GM12875 (cell line): ENCODE measurements around the gene POLG2.

Experiments used
- H3K4me3 ChIP-seq: one replicate; pipeline ENCODE4 v1.5.1; 2011; ENCODE audit warnings: low read depth, low read length, control low read depth
- CTCF ChIP-seq: IDR thresholded peaks from 2 replicates; pipeline ENCODE4 v1.5.1; 2011; ENCODE audit warnings: low read depth, mild to moderate bottlenecking, control low read depth, inconsistent platforms, low read length, moderate library complexity, borderline replicate concordance; ENCODE audit not compliant: insufficient read depth

Gene POLG2

GRCh38 chr17:64506576-64507412 lies 9.9 kb upstream of the POLG2 start, which contains the start of gene CEP95:
TSS of gene CEP95 (plus strand) at chr17:64506977. CDS start at chr17:64507098, 121 bp downstream.
- peak within 1 kb of the TSS; percentile 80 for H3K4me3 ChIP-seq
- no peak for TF ChIP-seq CTCF

- TF ChIP-seq CTCF: no peak
- H3K4me3 ChIP-seq: peak within 1 kb of the TSS; percentile 80
Observed at GRCh38 chr17:64506201-64506575, 9.3 kb upstream of the POLG2 start, which contains the start of gene DDX5. TSS of gene DDX5 (minus strand) at chr17:64506289. CDS start at chr17:64506119, 170 bp downstream.

GRCh38 chr17:64505340-64506200 lies 8.7 kb upstream of the POLG2 start:
- no peak for TF ChIP-seq CTCF
- H3K4me3 ChIP-seq: peak overlapping the region; percentile 80

GRCh38 chr17:64504769-64505339 lies 8.0 kb upstream of the POLG2 start:
- TF ChIP-seq CTCF: no peak
- H3K4me3 ChIP-seq: peak overlapping the region; percentile 80

GRCh38 chr17:64503821-64504768 lies 7.2 kb upstream of the POLG2 start:
- peak overlapping the region; percentile 80 for H3K4me3 ChIP-seq
- no peak for TF ChIP-seq CTCF

GRCh38 chr17:64503341-64503740 lies 6.5 kb upstream of the POLG2 start:
- no peak for TF ChIP-seq CTCF
- no peak overlapping the region for H3K4me3 ChIP-seq
